ENCODE data around the gene PKP1. TPM values are rescaled to one million over a fixed set of nuclear protein-coding genes. Genes with fewer than 3 reads are reported as not detected.

The PKP1 gene
- total and polyA plus RNA-seq, 2 donors (not counting 3 experiments of a cell fraction or from before 2014, with no cell fraction given), result 0.01 TPM; not detected in 1

- no TSS peak for BruUV-seq (replicated peaks)
- Histone ChIP-seq H2AFZ (ENCODE audit: low read depth, low read length) (no peak overlapping the region), H3K9me3 (replicated peaks; ENCODE audit: control insufficient read depth, insufficient read depth, low read length) (no peaks in the 10 kb centered on the region), H3K4me3 (replicated peaks in 1 of 3; ENCODE audit: insufficient read depth in 1 of 3, low read depth in 1 of 3, low read length in 3 of 3) (no peak overlapping the region), H3K27ac (ENCODE audit: insufficient read depth, low read depth, low read length) (no peak overlapping the region), H3K27me3 (ENCODE audit: control insufficient read depth in 2 of 2, insufficient read depth in 2 of 2, low read length in 2 of 2) (peaks cover 10 to 57% of the 10 kb centered on the region in 2 experiments), H3K9ac (replicated peaks; ENCODE audit: extremely low read depth, insufficient read depth, low read length) (no peak overlapping the region), H3K4me1 (ENCODE audit: control insufficient read depth, extremely low read depth, insufficient read depth, low read length) (peaks cover 3% of the 10 kb centered on the region), H3K36me3 (ENCODE audit: control insufficient read depth in 2 of 2, extremely low read depth in 1 of 2, insufficient read depth in 2 of 2, low read length in 2 of 2) (no peaks in the 10 kb centered on the region), H3K9me1 (replicated peaks; ENCODE audit: control insufficient read depth, extremely low read depth, insufficient read depth, low read length) (no peaks in the 10 kb centered on the region), H3K4me2 (ENCODE audit: insufficient read depth, low read length) (no peak overlapping the region), H4K20me1 (replicated peaks; ENCODE audit: control insufficient read depth, extremely low read depth, insufficient read depth, low read length) (no peaks in the 10 kb centered on the region), H3K79me2 (ENCODE audit: control insufficient read depth, insufficient read depth, low read length) (no peaks in the 10 kb centered on the region)
- dilution Hi-C loops (cut with MboI; ENCODE audit: extremely low pct_ligation_motif_present, low sequenced_read_pairs) (no loop called here), intact Hi-C loops (cut with micrococcal nuclease) (no loop called here)
- no peak for DNase-seq (ENCODE audit: low read depth, low spot score)
- ChIA-PET POLR2A (no interaction called here), CTCF (interaction anchor here (1.0 to 1.8 kb wide), 3 partner anchors 12 to 106 kb away, joined by 3 to 9 read pairs (median 6); no protein-coding TSS in a partner anchor)
- TF ChIP-seq CTCF (IDR thresholded peaks at IDR 0.05; ENCODE audit: extremely low read depth in 1 of 2, insufficient read depth in 1 of 2, low read depth in 1 of 2, low read length in 2 of 2) (no peak), MYC (IDR thresholded peaks at IDR 0.05; ENCODE audit: low read depth, low read length) (no peak), GATA2 (IDR thresholded peaks at IDR 0.05; ENCODE audit: insufficient read depth, insufficient read length, low read depth, low read length) (no peak), POLR2A (IDR thresholded peaks at IDR 0.05; ENCODE audit: low read depth, low read length) (no peak), POLR2AphosphoS5 (IDR thresholded peaks at IDR 0.05; ENCODE audit: insufficient read depth, low read depth, low read length) (no peak)
- TF ChIP-seq, protein P1, sequence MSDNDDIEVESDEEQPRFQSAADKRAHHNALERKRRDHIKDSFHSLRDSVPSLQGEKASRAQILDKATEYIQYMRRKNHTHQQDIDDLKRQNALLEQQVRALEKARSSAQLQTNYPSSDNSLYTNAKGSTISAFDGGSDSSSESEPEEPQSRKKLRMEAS (IDR thresholded peaks at IDR 0.05; ENCODE audit: insufficient read depth, insufficient read length), result no peak
- no peak for FAIRE-seq
Observed at GRCh38 chr1:201241736-201242135, 41.6 kb upstream of the PKP1 start.

DNA sequence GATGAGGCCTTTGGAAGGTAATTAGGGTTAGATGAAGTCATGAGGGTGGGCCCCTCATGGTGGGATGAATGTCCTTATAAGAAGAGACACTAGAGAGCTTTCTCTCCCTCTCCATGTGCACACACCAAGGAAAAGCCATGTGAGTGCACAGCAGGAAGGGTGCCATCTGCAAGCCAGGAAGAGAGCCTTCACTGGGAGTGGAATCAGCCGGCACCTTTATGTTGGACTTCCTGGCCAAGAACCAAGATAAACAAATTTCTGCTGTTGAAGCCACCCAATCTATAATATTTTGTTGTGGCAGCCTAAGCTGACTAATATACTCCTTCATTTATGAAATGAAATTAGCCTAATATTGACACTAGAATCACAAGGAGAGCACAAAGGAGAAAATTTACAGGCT, 38.2 kb upstream of the PKP1 start:
- FAIRE-seq (no peak), DNase-seq (ENCODE audit: low read depth, low spot score) (no peak)
- H3K79me2 ChIP-seq (ENCODE audit: control insufficient read depth, insufficient read depth, low read length), result no peaks in the 10 kb centered on the region
- no peaks in the 10 kb centered on the region for H3K9me3 ChIP-seq (replicated peaks; ENCODE audit: control insufficient read depth, insufficient read depth, low read length)
- no peak overlapping the region for H3K9ac ChIP-seq (replicated peaks; ENCODE audit: extremely low read depth, insufficient read depth, low read length)
- ChIA-PET CTCF (no interaction called here), POLR2A (no interaction called here)
- no peak overlapping the region for H3K4me2 ChIP-seq (ENCODE audit: insufficient read depth, low read length)
- H3K36me3 ChIP-seq (ENCODE audit: control insufficient read depth in 2 of 2, extremely low read depth in 1 of 2, insufficient read depth in 2 of 2, low read length in 2 of 2), result no peaks in the 10 kb centered on the region
- H4K20me1 ChIP-seq (replicated peaks; ENCODE audit: control insufficient read depth, extremely low read depth, insufficient read depth, low read length), result no peaks in the 10 kb centered on the region
- no peak for TF ChIP-seq EZH2 (IDR thresholded peaks at IDR 0.05; ENCODE audit: borderline replicate concordance, low read depth, low read length, severe bottlenecking)
- TF ChIP-seq POLR2AphosphoS5 (IDR thresholded peaks at IDR 0.05; ENCODE audit: insufficient read depth, low read depth, low read length), result no peak
- no peak for TF ChIP-seq CTCF (IDR thresholded peaks at IDR 0.05; ENCODE audit: extremely low read depth in 1 of 2, insufficient read depth in 1 of 2, low read depth in 1 of 2, low read length in 2 of 2)
- no peak for TF ChIP-seq MYC (IDR thresholded peaks at IDR 0.05; ENCODE audit: low read depth, low read length)
- no peak for TF ChIP-seq POLR2A (IDR thresholded peaks at IDR 0.05; ENCODE audit: low read depth, low read length)
- no peak for TF ChIP-seq FOS (IDR thresholded peaks at IDR 0.05; ENCODE audit: borderline replicate concordance, insufficient read depth, low read length)
- TF ChIP-seq, protein P1 (IDR thresholded peaks at IDR 0.05; ENCODE audit: insufficient read depth, insufficient read length), result no peak
- TF ChIP-seq JUN (IDR thresholded peaks at IDR 0.05; ENCODE audit: borderline replicate concordance, insufficient read depth, insufficient read length, low read depth), result no peak
- TF ChIP-seq GATA2 (IDR thresholded peaks at IDR 0.05; ENCODE audit: insufficient read depth, insufficient read length, low read depth, low read length), result no peak
- H3K27me3 ChIP-seq (ENCODE audit: control insufficient read depth in 2 of 2, insufficient read depth in 2 of 2, low read length in 2 of 2), result peaks cover 12 to 61% of the 10 kb centered on the region in 2 experiments
- dilution Hi-C loops (cut with MboI; ENCODE audit: extremely low pct_ligation_motif_present, low sequenced_read_pairs) (no loop called here), intact Hi-C loops (cut with micrococcal nuclease) (no loop called here)
- H3K27ac ChIP-seq (ENCODE audit: insufficient read depth, low read depth, low read length), result no peak overlapping the region
- no peaks in the 10 kb centered on the region for H3K9me1 ChIP-seq (replicated peaks; ENCODE audit: control insufficient read depth, extremely low read depth, insufficient read depth, low read length)
- BruUV-seq (replicated peaks), result no TSS peak
- no peak overlapping the region for H2AFZ ChIP-seq (ENCODE audit: low read depth, low read length)
- no peak overlapping the region for H3K4me3 ChIP-seq (replicated peaks in 1 of 3; ENCODE audit: insufficient read depth in 1 of 3, low read depth in 1 of 3, low read length in 3 of 3)
- peaks cover 3% of the 10 kb centered on the region for H3K4me1 ChIP-seq (ENCODE audit: control insufficient read depth, extremely low read depth, insufficient read depth, low read length)
